ENCODE results near the gene METAP1D. TPM values are rescaled to one million over a fixed set of nuclear protein-coding genes. Genes with fewer than 3 reads are reported as not detected.

Gene METAP1D
- total RNA-seq, 1 experiment from 2014 or later = 15.8 TPM

- Histone ChIP-seq H3K9ac (ENCODE audit: low read length) (no peak overlapping the region), H3K79me2 (ENCODE audit: insufficient read depth, low read length) (no peaks in the 10 kb centered on the region), H2AFZ (ENCODE audit: low read depth, low read length, poor library complexity, severe bottlenecking) (no peak overlapping the region), H3K4me1 (ENCODE audit: control insufficient read depth in 1 of 2, insufficient read depth in 2 of 2, low read length in 2 of 2) (no peaks in the 10 kb centered on the region), H3K27me3 (ENCODE audit: insufficient read depth, low read length) (no peaks in the 10 kb centered on the region), H4K20me1 (ENCODE audit: insufficient read depth) (no peaks in the 10 kb centered on the region), H3K9me2 (ENCODE audit: insufficient read depth) (no peaks in the 10 kb centered on the region), H3K4me2 (ENCODE audit: low read length) (no peak overlapping the region), H3K9me3 (ENCODE audit: control insufficient read depth in 1 of 2, insufficient read depth in 1 of 2, low read depth in 1 of 2, low read length in 2 of 2) (no peaks in the 10 kb centered on the region), H3K4me3 (replicated peaks in 1 of 2; ENCODE audit: low read depth in 1 of 2, low read length in 2 of 2) (no peak overlapping the region), H3K27ac (ENCODE audit: low read depth, low read length) (no peak overlapping the region), H3K36me3 (ENCODE audit: control insufficient read depth in 1 of 2, insufficient read depth in 2 of 2, low read length in 2 of 2) (no peaks in the 10 kb centered on the region)
- no peak for DNase-seq (ENCODE audit: low read depth, low spot score)
- RAD21 ChIA-PET (ENCODE audit: low non-redundant PET in 1 of 2, low total read pairs in 2 of 2, uncharacterized antibody in 2 of 2, unreplicated experiment in 2 of 2) = no interaction called here
- intact Hi-C loops (cut with micrococcal nuclease) = no loop called here
- no peak for ATAC-seq
- no peak for TF ChIP-seq TCF7L2 (IDR thresholded peaks at IDR 0.05; ENCODE audit: borderline replicate concordance, extremely low read depth, insufficient read depth, insufficient read length)
- no peak for TF ChIP-seq CEBPB (IDR thresholded peaks at IDR 0.05; ENCODE audit: low read depth)
- TF ChIP-seq RAD21 (IDR thresholded peaks at IDR 0.05; ENCODE audit: low read depth) = no peak
- TF ChIP-seq REST (IDR thresholded peaks at IDR 0.05; ENCODE audit: low read depth) = no peak
- TF ChIP-seq ATF3 (IDR thresholded peaks at IDR 0.05) = no peak
- no peak for TF ChIP-seq EGR1 (IDR thresholded peaks at IDR 0.05; ENCODE audit: low read depth)
- TF ChIP-seq ZFX (IDR thresholded peaks at IDR 0.05) = no peak
- TF ChIP-seq JUND (IDR thresholded peaks at IDR 0.05) = no peak
- no peak for TF ChIP-seq EZH2phosphoT487 (IDR thresholded peaks at IDR 0.05; ENCODE audit: borderline replicate concordance)
- no peak for TF ChIP-seq SIN3A (IDR thresholded peaks at IDR 0.05; ENCODE audit: low read depth)
- TF ChIP-seq POLR2AphosphoS5 (IDR thresholded peaks at IDR 0.05; ENCODE audit: low read depth, low read length) = no peak
- BruUV-seq (replicated peaks) = no TSS peak
- POLR2A ChIA-PET = no interaction called here
- CTCF ChIA-PET = no interaction called here
These were observed 53.7 kb downstream of the METAP1D start for GRCh38 chr2:172053486-172053885.

Measured in HCT116 (cell line).